ENCODE measurements around the gene TSC22D1. TPM values are rescaled to one million over a fixed set of nuclear protein-coding genes. Genes with fewer than 3 reads are reported as not detected.
"Not testable (repeated sequence)": the region's sequence is repeated elsewhere in the genome, so short reads cannot be mapped to it uniquely, and the experiment has no call there.

The TSC22D1 gene
- total RNA-seq, 1 experiment from 2014 or later = 227 TPM

GRCh38 chr13:44506719-44507118 is 69.4 kb downstream of the TSC22D1 start:
- DNase-seq (ENCODE audit: low read depth) = no peak

- no peak for DNase-seq (ENCODE audit: low read depth)
These were observed 69.9 kb downstream of the TSC22D1 start for GRCh38 chr13:44506251-44506650.

- DNase-seq (ENCODE audit: low read depth) = no peak
These were observed 72.0 kb downstream of the TSC22D1 start for GRCh38 chr13:44504116-44504515.

GRCh38 chr13:44498969-44499368 is 77.2 kb downstream of the TSC22D1 start:
- DNase-seq (ENCODE audit: low read depth) = no peak

- no peak for DNase-seq (ENCODE audit: low read depth)
These were observed 77.6 kb downstream of the TSC22D1 start for GRCh38 chr13:44498502-44498901.

GRCh38 chr13:44497801-44498200 is 78.3 kb downstream of the TSC22D1 start:
- no peak for DNase-seq (ENCODE audit: low read depth)

GRCh38 chr13:44493213-44493812 is 82.8 kb downstream of the TSC22D1 start:
- DNase-seq (ENCODE audit: low read depth) = no peak

GRCh38 chr13:44489751-44490150 is 86.4 kb downstream of the TSC22D1 start:
- no peak for DNase-seq (ENCODE audit: low read depth)

- DNase-seq (ENCODE audit: low read depth) = no peak
These were observed 88.1 kb downstream of the TSC22D1 start for GRCh38 chr13:44487989-44488388.

- no peak for DNase-seq (ENCODE audit: low read depth)
These were observed 91.5 kb downstream of the TSC22D1 start for GRCh38 chr13:44484562-44485138.

- DNase-seq (ENCODE audit: low read depth) = peak; percentile 67
These were observed 101.8 kb downstream of the TSC22D1 start for GRCh38 chr13:44474122-44474910.

- peak; percentile 41 for DNase-seq (ENCODE audit: low read depth)
These were observed 104.4 kb downstream of the TSC22D1 start for GRCh38 chr13:44471686-44472085.

GRCh38 chr13:44470638-44471562 is 105.2 kb downstream of the TSC22D1 start:
- DNase-seq (ENCODE audit: low read depth) = peak; percentile 32

- no peak for DNase-seq (ENCODE audit: low read depth)
These were observed 107.3 kb downstream of the TSC22D1 start for GRCh38 chr13:44468874-44469273.

- peak; percentile 30 for DNase-seq (ENCODE audit: low read depth)
These were observed 110.8 kb downstream of the TSC22D1 start for GRCh38 chr13:44465318-44465717.

GRCh38 chr13:44464471-44464870 is 111.7 kb downstream of the TSC22D1 start:
- no peak for DNase-seq (ENCODE audit: low read depth)

GRCh38 chr13:44463759-44464158 is 112.4 kb downstream of the TSC22D1 start:
- no peak for DNase-seq (ENCODE audit: low read depth)

- no peak for DNase-seq (ENCODE audit: low read depth)
These were observed 116.5 kb downstream of the TSC22D1 start for GRCh38 chr13:44459674-44460073.

- no peak for DNase-seq (ENCODE audit: low read depth)
These were observed 117.7 kb downstream of the TSC22D1 start for GRCh38 chr13:44458313-44458975.

GRCh38 chr13:44456212-44456611 is 119.9 kb downstream of the TSC22D1 start:
- not testable (repeated sequence) for DNase-seq (ENCODE audit: low read depth)

GRCh38 chr13:44455769-44456168 is 120.4 kb downstream of the TSC22D1 start:
- DNase-seq (ENCODE audit: low read depth) = no peak

All from RPMI7951 (cell line).